GM23338 (cell line): ENCODE measurements around the gene THADA. TPM values are rescaled to one million over a fixed set of nuclear protein-coding genes. Genes with fewer than 3 reads are reported as not detected.

Experiments used
- ATAC-seq: fragments of 200-7000 bp; cut with Tn5 transposase; 3 replicates; pipeline ENCODE4 v1.9.1; 2020
- DNase-seq: peaks from one replicate; pipeline ENCODE4 v3.0.0-alpha.2; 2015; ENCODE audit warnings: low spot score
- H2AFZ ChIP-seq: fragments of 200-600 bp; sonication (generic); 2 replicates; pipeline ENCODE4 v1.8.0; 2016; ENCODE audit warnings: antibody characterized with exemption, mild to moderate bottlenecking, moderate library complexity
- H3F3A ChIP-seq: fragments of 200-600 bp; sonication (generic); replicated peaks from 2 replicates; pipeline ENCODE4 v1.8.0; 2017; ENCODE audit warnings: antibody characterized with exemption, mixed run types, low read depth
- H3K27ac ChIP-seq: fragments of 200-600 bp; sonication (generic); 2 replicates; pipeline ENCODE4 v1.6.1; 2016; ENCODE audit warnings: low read depth
- H3K27me3 ChIP-seq: fragments of 200-600 bp; sonication (generic); 2 replicates; pipeline ENCODE4 v1.8.0; 2016; ENCODE audit warnings: mild to moderate bottlenecking, mixed run types, moderate library complexity; ENCODE audit not compliant: insufficient read depth
- H3K36me3 ChIP-seq: fragments of 200-600 bp; sonication (generic); 2 replicates; pipeline ENCODE4 v1.8.0; 2016; ENCODE audit warnings: mild to moderate bottlenecking; ENCODE audit not compliant: insufficient read depth
- H3K4me1 ChIP-seq: fragments of 200-600 bp; sonication (generic); 2 replicates; pipeline ENCODE4 v1.8.0; 2016; ENCODE audit warnings: mild to moderate bottlenecking, moderate library complexity; ENCODE audit not compliant: insufficient read depth
- H3K4me2 ChIP-seq: fragments of 200-600 bp; sonication (generic); 2 replicates; pipeline ENCODE4 v1.7.1; 2017; ENCODE audit warnings: mixed run types
- H3K4me3 ChIP-seq: fragments of 200-600 bp; sonication (generic); 2 replicates; pipeline ENCODE4 v1.6.1; 2016; ENCODE audit warnings: mixed run types
- H3K79me2 ChIP-seq: fragments of 200-600 bp; sonication (generic); replicated peaks from 2 replicates; pipeline ENCODE4 v1.8.0; 2017; ENCODE audit warnings: mild to moderate bottlenecking; ENCODE audit not compliant: insufficient read depth
- H3K9me2 ChIP-seq: fragments of 200-600 bp; sonication (generic); 2 replicates; pipeline ENCODE4 v1.8.0; 2017; ENCODE audit not compliant: insufficient read depth
- H4K20me1 ChIP-seq: fragments of 200-600 bp; sonication (generic); replicated peaks from 2 replicates; pipeline ENCODE4 v1.8.0; 2017; ENCODE audit warnings: mild to moderate bottlenecking; ENCODE audit not compliant: insufficient read depth
- H3K27ac Mint-ChIP-seq: 2 replicates; pipeline ENCODE4 v1.8.0; 2020; ENCODE audit warnings: inconsistent platforms, mild to moderate bottlenecking, moderate library complexity, mixed read lengths
- H3K27me3 Mint-ChIP-seq: 3 replicates; pipeline ENCODE4 v1.8.0; 2022; ENCODE audit warnings: low read depth, mild to moderate bottlenecking, moderate library complexity, mixed read lengths, inconsistent platforms; ENCODE audit not compliant: insufficient read depth, poor library complexity
- H3K36me3 Mint-ChIP-seq: 3 replicates; pipeline ENCODE4 v1.8.0; 2021; ENCODE audit warnings: low read depth, mild to moderate bottlenecking, inconsistent platforms, moderate library complexity, mixed read lengths
- H3K4me1 Mint-ChIP-seq: 3 replicates; pipeline ENCODE4 v1.8.0; 2020; ENCODE audit warnings: mild to moderate bottlenecking, inconsistent platforms, mixed read lengths
- H3K4me3 Mint-ChIP-seq: 3 replicates; pipeline ENCODE4 v1.8.0; 2021; ENCODE audit warnings: moderate library complexity, mild to moderate bottlenecking, inconsistent platforms, mixed read lengths
- H3K9me3 Mint-ChIP-seq: 3 replicates; pipeline ENCODE4 v1.8.0; 2020; ENCODE audit warnings: moderate library complexity, mild to moderate bottlenecking, inconsistent platforms, mixed read lengths
- EZH2 ChIP-seq: fragments of 200-600 bp; sonication (generic); IDR thresholded peaks from one replicate; pipeline ENCODE4 v1.8.0; 2017; ENCODE audit warnings: antibody characterized with exemption, mild to moderate bottlenecking, low read depth; ENCODE audit not compliant: unreplicated experiment
- EZH2phosphoT487 ChIP-seq: fragments of 200-600 bp; sonication (generic); IDR thresholded peaks from one replicate; pipeline ENCODE4 v1.8.1; 2018; ENCODE audit warnings: antibody characterized with exemption; ENCODE audit not compliant: unreplicated experiment
- POLR2AphosphoS5 ChIP-seq: IDR thresholded peaks from 2 replicates; pipeline ENCODE4 v1.6.1; 2016; ENCODE audit warnings: antibody characterized with exemption, low read depth
- ZNF114 ChIP-seq: fragments of 250-450 bp; sonication (Bioruptor Pico); IDR thresholded peaks from 2 replicates; pipeline ENCODE4 v1.5.0; 2020; ENCODE audit warnings: mild to moderate bottlenecking, moderate library complexity
- ZNF462 ChIP-seq: fragments of 250-450 bp; sonication (Bioruptor Pico); IDR thresholded peaks from 2 replicates; pipeline ENCODE4 v1.5.0; 2020; ENCODE audit warnings: mild to moderate bottlenecking, moderate library complexity
- polyA plus RNA-seq: library from polyadenylated mRNA; unstranded; fragments of >200 nt; fragmentation: Nextera tagmentation; extraction: Ambion mirVana; gene quantifications from 2 replicates; pipeline ENCODE4 v1.2.1, GENCODE V29; 2016
- total RNA-seq: library from RNA; depleted of rRNA; stranded (reverse); fragments of >200 nt; shearing (Covaris generic); gene quantifications from 2 replicates; pipeline ENCODE4 v1.2.3, GENCODE V29; 2014

The THADA gene
- total and polyA plus RNA-seq, 2 experiments from 2014 or later: 17.0 to 30.7 TPM

GRCh38 chr2:43294973-43295603 lies 300.8 kb downstream of the THADA start:
- H3K4me2 ChIP-seq: no peak overlapping the region
- H3K9me3 Mint-ChIP-seq: peaks cover 22% of the 10 kb centered on the region; the same call in 2 of the 3 replicates
- H3K27ac ChIP-seq: no peak overlapping the region
- ATAC-seq (no peak), DNase-seq (no peak)
- no peaks in the 10 kb centered on the region for H3K79me2 ChIP-seq
- no peak for TF ChIP-seq ZNF462 (CRISPR knock-in tag)
- H3K27me3 Mint-ChIP-seq: peaks cover 1% of the 10 kb centered on the region
- no peak overlapping the region for H2AFZ ChIP-seq
- H3F3A ChIP-seq: no peaks in the 10 kb centered on the region
- H3K4me3 ChIP-seq: no peak overlapping the region
- H3K36me3 ChIP-seq: no peaks in the 10 kb centered on the region
- H3K4me3 Mint-ChIP-seq: no peak overlapping the region
- H3K4me1 ChIP-seq: no peaks in the 10 kb centered on the region
- H3K4me1 Mint-ChIP-seq: no peaks in the 10 kb centered on the region
- peaks cover 21% of the 10 kb centered on the region; the same call in 2 of the 3 replicates for H3K36me3 Mint-ChIP-seq
- no peaks in the 10 kb centered on the region for H3K27me3 ChIP-seq
- no peaks in the 10 kb centered on the region for H4K20me1 ChIP-seq
- no peak overlapping the region for H3K27ac Mint-ChIP-seq
- no peaks in the 10 kb centered on the region; the same call in 1 of the 2 replicates for H3K9me2 ChIP-seq

DNA sequence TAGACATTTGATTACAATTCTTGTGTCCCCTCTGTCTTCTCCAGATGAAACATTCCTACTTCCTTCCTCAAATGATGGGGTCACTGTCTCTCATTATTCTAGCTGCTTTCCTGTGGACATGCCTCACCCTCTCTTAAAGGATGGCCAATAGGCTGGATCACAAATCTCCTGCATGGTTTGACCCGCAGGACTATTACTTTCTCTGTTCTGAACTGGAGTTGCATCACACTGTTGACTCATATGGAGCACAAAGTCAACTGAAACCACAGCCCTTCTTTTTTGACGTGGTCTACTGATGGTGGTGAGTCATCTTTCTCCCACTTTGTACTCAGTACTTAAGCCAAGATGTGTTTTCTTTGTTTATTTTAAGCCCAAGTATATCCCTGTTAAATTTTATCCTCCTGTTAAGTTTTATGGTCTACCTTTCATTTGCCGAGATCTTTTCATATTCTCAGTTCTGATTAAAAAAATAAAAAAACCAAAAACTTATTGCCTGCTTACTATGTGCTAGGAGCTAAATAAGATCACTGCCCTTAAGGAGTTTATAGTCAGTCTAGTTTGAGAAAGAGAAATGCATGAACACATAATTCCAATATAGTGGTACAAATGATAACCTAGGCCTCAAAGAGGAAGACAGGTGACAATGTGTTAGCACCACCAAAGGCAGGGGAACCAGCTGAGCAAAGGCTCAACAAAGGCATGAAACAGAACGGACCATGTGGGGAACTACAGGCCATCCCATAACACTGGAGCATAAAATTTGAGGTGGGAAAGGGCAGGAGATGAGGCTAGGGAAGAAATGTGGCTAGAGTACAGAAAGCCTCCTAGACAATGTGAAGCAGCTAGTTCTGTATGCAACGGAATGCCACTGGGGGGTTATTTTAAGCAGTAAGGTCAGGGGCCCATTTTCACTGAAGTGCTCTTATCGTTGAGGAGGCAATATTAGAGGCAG lies 301.8 kb downstream of the THADA start:
- DNase-seq (no peak), ATAC-seq (no peak)
- no peak overlapping the region for H3K4me2 ChIP-seq
- H3F3A ChIP-seq: no peaks in the 10 kb centered on the region
- peaks cover 21% of the 10 kb centered on the region; the same call in 2 of the 3 replicates for H3K9me3 Mint-ChIP-seq
- no peaks in the 10 kb centered on the region for H3K4me1 ChIP-seq
- H4K20me1 ChIP-seq: no peaks in the 10 kb centered on the region
- no peaks in the 10 kb centered on the region for H3K4me1 Mint-ChIP-seq
- H3K36me3 Mint-ChIP-seq: peaks cover 21% of the 10 kb centered on the region; the same call in 2 of the 3 replicates
- no peaks in the 10 kb centered on the region for H3K27me3 ChIP-seq
- H3K9me2 ChIP-seq: no peaks in the 10 kb centered on the region; the same call in 1 of the 2 replicates
- no peaks in the 10 kb centered on the region for H3K36me3 ChIP-seq
- H3K27ac Mint-ChIP-seq: no peak overlapping the region
- H3K4me3 ChIP-seq: no peak overlapping the region
- no peak overlapping the region for H2AFZ ChIP-seq
- peaks cover 1% of the 10 kb centered on the region for H3K27me3 Mint-ChIP-seq
- H3K4me3 Mint-ChIP-seq: no peak overlapping the region
- no peak overlapping the region for H3K27ac ChIP-seq
- H3K79me2 ChIP-seq: no peaks in the 10 kb centered on the region
- TF ChIP-seq POLR2AphosphoS5 (no peak), EZH2phosphoT487 (no peak), ZNF114 (CRISPR knock-in tag) (no peak), EZH2 (no peak)
